Activated CD4-positive, CD25-positive, alpha-beta regulatory T cell treated with anti-CD3 and anti-CD28 coated beads, Interleukin-2, amount 50 U/mL, for 16 hours (primary cell): Measurements from ENCODE around the gene NSMF.

Experiments used
- DNase-seq: peaks from one replicate; pipeline ENCODE4 v3.0.0-alpha.2; 2020; ENCODE audit warnings: low read depth, low spot score

Gene NSMF, protein sequence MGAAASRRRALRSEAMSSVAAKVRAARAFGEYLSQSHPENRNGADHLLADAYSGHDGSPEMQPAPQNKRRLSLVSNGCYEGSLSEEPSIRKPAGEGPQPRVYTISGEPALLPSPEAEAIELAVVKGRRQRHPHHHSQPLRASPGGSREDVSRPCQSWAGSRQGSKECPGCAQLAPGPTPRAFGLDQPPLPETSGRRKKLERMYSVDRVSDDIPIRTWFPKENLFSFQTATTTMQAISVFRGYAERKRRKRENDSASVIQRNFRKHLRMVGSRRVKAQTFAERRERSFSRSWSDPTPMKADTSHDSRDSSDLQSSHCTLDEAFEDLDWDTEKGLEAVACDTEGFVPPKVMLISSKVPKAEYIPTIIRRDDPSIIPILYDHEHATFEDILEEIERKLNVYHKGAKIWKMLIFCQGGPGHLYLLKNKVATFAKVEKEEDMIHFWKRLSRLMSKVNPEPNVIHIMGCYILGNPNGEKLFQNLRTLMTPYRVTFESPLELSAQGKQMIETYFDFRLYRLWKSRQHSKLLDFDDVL

DNA sequence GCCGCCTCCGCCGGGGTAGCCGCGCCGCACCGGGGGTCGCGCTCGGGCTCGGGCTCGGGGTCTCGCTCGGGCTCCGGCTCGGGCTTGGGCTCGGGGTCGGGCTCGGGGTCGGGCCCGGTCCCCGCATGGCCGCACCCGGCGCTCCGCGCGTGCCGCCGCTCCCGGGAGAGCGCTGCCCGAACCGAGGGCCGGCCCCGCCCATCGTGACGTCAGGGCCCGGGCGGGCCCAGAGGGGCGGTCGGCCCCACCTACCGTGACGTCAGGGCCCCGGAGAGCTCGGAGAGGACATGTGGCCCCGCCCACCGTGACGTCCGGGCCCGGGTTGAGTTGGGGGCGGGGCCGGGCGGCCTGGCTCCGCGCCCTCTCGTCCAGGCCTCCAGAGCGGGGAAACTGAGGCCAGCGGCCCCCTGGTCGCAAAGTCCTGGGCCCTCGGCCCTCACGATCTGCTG is at the start of gene NSMF:
Gene NSMF (minus strand): TSS at position 183 of the 449 bp plus-strand sequence. CDS start 232 bp downstream, outside the sequence.
- DNase-seq, result peak; percentile 86

DNA sequence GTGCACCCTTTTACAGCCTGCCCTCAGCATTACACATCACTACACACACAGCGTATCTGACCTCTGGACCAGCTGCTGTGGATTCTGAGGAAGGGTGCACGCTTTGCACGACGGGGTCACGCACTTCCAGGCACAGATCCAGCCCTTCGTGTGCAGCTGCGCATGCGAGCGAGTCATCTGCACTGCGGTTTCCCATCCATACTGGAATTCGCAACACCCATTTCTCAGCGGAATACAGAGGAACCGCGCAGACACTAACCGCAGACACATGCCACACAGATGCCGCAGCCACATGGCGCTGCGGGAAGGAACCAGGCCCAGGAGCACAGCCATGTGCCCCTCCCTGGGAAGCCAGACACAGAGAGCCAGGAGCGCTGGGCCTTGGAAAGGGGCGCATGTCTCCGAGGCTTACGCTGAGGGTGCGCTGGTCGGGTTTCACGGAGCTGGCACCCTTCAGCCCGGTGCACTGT is 47.6 kb upstream of the NSMF start:
- no peak for DNase-seq

DNA sequence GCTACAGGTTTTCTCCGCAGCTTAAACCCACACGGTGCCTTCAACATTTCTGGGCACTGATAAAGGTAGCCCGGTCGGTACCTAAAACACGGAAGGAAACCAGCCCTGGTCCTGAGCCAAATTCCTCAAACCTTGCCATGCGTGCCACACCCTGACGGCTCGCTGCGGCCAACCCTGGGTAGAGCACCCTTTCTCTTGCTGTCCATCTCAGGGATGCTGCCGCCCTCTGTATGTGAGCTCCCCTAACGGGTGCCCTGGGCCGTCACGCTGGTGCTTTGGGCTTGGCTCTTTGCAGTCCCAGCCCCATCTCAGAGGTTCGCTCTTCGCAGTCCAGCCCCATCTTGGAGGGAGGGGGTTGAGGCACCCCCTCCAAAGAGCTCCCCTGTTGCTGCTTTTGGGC is 47.1 kb upstream of the NSMF start:
- DNase-seq, result no peak

DNA sequence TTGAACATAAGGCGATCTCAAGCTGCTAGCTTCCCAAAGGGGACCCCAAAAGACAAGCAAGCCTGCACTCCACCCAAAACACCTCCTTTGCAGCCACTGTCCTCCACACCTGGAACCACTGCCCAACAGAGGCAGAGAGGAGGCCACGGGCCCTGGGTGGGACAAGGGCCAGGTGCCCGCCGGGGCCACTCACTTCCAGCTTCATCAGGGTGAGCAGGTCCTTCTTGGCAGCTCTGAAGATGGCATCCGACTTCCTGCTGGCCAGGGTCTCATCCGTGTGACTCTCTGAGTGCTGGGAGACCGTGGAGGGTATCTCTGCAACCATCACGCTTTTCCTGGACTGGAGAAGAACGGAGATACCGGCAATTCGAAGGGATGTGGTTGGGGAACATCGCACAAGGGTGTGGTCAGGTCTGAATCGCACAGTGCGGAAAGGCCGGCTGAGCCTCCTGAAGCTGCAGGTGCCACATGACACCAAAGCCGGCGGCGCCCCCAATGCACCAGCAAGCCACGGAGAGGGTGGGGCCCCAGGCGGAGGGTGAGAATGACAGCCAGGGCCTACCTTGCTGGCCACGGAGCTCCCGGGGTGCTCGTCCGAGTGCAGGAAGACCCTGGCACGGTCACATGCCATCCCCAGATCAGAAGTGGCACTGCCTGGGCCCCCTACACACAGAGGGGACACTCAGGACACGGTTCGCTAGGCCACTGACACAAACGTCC is 46.4 kb upstream of the NSMF start:
- DNase-seq, result no peak

DNA sequence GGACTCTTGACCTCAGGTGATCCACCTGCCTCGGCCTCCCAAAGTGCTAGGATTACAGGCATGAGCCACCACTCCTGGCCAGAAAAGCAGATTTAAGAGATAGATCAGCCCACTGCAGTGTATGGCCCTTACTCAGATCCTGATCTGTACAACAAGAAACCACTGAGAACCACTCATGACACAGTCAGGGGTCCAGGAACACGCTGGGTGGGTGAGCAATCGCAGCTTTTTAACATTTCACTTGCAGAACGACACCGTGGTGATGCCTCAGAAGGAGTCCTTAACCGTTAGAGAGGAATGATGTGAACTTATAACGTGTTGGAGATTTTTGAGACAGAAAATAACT is 45.3 kb upstream of the NSMF start:
- DNase-seq, result no peak

DNA sequence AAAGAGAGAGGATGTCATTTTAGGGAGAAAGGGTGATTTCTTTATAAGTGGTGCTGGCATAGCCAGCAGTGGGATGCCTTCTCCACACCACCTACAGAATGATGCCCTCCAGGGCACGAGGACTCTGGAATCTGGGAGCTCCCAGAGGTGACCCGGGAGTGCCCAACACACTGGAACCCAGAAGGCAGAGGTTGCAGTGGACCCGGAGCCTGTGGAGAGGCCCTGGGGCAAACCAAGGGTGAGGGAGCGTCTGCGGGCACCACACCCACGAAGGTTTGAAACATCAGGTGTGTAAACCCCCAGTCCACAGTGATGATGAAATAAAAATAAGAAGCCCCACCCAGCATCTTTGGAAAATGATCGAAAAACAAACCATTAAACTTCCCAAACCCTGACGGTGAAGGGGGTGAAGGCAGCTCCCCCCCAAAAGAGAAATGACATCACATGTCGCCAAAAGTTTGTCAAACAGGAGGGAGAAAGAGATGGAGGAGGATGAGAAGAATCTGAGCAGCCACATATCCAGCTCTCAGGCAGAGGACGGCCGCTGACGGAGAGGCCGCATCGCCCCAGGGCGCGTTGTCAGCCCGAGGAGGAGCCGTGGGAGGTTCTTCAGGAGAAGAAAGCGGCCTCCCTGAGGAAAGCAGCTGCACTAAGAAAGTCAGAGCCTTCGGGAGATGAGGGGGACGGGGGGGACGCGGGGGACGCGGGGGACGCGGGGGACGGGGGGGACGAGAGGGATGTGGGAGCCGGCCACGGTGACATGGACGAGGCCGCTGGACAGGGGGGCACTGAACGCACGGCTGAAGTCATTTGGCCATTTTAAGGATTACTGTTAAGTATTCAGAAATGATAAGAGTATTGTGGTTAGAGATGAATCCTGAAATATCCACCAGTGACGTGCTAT is 43.1 kb upstream of the NSMF start:
- no peak for DNase-seq

DNA sequence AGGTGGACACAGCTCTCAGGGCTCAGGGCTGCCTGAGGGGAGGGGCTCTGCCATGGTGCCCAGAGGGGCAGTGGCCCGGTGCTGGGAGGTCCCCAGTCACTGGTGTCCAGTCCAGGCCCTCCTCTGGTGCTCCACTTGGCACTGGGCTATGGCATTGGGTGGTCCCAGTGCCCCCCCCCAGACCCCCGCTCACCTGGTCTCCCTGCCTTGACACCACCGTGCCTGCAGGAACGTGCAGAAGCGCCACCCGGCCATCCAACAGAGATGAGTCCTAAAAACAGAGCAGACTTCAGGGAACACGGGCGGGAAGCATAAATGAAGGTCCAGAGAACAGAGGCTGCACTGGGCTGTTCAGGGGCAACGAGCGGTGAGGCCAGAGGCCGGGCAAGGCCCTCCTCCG is 42.3 kb upstream of the NSMF start:
- no peak for DNase-seq

DNA sequence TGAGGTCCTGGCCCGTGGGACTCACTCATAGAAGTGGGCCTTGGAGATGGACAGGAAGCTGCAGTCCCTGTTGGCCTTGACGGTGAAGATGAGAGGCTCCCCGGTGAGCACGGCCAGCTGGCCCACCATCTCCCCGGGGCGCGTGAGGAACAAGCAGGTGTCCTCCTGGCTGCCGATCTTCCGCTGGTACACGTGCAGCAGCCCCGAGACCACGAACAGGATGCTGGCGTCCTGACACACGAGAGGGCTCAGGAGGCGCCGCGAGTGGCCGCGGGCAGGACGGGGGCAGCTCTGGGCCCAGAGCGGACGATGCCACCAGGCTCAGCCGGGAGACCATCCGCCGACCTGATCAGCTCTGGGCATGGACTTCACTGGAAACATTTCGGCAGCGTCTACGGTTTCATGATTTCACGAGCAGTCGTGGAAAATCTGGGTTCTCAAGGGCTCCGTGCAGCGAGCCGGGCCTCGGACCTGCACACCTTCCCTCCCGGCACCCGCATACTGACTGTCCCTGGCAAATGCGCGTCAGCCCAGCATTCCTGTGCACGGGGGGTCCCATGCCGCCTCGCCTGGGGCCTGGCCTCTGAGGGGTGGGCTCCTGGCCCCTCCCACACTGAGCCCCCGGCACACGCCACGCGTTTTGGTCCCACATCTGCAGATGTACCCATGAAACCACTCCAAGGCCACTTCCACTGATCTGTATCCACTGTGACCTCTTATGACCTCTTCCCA is 41.7 kb upstream of the NSMF start:
- DNase-seq, result no peak

DNA sequence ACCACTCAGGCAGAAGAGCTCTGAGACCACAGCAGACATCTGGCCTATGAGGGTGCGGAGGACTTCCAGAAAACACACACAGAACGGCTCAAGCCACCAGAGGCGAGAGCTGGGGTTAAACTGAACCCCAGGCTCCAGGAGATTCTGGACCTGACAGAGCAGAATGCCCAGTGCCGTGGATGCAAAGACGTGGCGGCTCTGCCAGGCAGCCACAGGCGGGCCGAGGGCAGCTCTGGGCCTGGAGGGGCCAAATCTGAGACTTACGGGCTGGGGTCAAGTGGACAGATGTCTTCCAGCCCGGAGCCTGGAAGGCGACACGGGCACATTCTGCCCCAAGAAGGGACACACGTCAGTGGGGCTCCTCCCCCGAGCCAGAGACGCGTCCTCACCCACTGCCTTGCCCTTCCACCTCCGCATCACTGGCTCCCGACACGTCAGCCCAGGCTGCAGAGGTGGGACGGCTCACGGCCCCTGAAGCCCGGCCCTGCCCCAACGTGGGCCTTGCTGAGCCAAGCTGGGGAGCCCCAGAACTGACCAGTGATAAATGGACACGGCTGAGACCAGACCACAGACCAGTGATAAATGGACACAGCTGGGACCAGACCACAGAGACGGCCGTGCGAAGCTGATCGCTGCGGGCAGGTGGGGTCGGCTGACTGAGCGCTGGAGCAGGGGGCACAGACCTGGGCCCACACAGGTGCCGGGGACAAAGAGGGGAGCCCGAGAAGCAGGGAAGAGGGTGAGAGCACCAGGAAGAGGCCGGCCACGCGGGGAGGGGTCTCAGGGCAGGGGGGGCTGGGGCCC is 40.9 kb upstream of the NSMF start:
- no peak for DNase-seq

DNA sequence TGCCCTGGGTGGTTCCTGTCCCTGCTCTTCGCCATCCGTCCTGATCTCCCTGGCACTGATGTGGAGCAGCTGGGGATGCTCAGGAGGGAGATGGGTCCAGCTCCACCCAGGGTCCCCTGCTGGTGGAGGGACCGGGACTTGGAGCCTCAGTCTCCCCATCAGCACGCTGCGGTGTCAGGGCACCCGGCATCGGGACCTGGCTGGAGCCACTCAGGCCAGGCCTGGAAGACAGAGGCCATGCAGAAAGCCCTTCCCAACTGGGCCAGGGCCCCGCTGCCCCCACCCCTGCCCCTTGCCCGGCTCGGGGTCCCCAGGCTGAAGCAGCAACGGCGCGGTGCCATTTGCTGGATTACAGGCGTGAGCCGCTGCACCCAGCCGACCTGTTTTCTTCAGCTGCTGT is 40.3 kb upstream of the NSMF start:
- no peak for DNase-seq

DNA sequence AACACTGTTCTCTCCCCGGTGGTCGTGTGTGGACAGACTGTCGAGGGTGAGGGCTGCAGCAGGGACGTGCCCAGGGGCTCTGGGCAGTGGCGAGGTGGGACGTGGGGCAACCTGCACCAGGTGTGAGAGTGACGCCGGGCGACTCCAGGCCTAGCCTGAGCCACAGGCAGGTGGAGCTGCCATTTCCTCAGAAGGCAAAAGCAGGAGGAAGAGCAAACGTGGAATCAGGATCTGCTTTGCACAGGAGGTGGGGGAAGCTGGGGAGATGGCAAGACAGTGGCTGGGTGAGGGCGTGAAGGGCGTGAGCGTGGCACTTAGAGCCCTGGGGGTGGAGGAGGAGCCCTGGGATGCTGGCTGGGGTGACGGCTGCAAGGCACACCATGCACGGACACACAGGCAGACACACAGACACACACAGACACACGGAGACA is 39.6 kb upstream of the NSMF start:
- no peak for DNase-seq

DNA sequence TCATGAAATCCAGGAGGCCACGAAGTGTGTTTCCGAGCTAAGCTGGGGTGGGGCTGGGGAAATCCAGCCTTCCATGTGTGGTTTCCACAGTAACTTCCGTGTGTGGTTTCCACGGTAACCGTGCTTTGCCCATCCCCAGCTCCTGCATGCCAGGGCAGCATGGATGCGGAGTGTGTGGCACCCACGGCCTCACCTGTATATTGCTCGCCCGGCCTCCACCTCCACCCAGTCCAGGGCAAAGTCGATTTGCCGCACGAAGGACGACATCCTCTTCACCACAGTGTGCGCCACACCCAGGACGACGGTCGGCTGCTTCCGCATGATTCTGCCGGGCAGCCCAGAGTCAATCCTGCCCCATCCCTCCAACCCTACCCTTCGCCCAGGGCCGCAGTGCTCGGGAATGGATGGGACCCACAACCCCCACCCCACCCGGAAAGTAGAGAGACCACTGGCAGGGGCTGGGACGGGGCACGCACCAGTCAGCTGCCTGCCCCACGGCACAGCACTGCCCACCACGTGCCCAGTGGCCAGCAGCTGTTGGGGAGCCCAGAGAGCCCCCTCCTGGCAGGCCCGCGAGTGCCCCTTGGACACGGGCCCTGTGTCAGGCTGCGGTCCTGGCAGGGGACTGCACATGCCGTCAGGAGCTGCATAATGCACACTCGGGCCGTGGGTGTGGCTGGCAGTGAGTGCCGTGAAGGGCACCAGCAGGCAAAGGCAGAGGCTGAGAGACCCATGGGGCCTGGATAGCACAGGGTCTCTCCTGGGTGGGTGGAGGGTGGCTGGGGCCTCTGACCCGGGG is 39.0 kb upstream of the NSMF start:
- no peak for DNase-seq

DNA sequence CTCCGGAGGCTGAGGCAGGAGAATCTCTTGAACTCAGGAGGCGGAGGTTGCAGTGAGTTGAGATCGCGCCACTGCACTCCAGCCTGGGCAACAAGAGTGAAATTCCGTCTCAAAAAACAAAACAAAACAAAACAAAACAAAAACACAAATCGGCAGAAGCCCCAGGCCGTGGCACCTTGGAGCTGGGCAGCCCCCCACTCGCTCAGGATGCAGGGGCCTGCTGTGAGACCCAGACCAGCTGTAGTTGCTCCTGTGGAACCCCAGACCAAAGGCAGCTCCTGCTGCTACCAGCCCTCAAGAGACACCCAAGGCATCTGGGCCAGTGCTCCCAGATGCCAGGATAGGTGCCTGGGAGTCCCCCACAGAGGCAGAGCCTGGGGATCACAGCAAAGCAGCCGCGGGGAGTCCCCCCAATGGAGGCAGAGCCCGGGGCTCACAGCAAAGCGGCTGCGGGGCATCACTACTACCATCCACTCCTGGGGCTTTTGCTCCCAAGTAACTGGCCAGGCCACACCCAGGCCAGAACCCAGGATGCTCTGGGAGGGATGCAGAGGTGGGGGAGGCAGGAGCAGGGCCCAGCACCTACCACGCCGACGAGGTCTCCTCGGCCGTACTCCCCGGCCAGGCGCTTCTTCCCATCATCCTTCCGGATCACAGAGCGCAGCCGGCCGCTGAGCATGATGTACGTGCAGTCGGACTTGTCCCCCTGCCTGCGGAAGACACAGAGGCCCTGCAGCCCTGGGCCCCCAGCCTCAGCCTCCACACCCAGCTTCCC is 37.7 kb upstream of the NSMF start:
- DNase-seq, result no peak

DNA sequence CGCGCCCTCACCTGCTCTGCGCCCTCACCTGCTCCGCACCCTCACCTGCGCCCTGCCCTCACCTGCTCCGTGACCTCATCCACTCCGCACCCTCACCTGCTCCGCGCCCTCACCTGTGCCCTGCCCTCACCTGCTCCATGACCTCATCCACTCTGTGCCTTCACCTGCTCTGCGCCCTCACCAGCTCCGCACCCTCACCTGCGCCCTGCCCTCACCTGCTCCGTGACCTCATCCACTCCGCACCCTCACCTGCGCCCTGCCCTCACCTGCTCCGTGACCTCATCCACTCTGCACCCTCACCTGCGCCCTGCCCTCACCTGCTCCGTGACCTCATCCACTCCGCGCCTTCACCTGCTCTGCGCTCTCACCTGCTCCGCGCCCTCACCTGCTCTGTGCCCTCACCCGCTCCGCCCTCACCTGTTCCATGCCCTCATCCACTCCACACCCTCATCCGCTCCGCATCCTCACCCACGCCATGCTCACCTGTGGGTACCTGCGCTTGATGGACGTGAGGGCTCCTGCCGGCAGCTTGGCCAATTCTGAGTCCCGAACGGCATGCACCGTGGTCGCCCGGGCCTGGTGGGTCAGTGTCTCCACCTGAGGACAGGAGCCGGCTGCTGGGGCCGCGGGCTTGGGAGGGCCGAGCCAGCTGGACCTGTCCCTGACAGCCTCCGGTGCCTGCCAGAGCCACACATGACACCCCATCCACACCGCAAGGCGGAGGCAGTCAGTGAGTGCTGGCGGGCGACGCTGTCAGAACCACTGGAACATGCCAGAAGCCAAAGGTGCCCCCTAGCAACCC is 35.6 kb upstream of the NSMF start:
- DNase-seq, result no peak

DNA sequence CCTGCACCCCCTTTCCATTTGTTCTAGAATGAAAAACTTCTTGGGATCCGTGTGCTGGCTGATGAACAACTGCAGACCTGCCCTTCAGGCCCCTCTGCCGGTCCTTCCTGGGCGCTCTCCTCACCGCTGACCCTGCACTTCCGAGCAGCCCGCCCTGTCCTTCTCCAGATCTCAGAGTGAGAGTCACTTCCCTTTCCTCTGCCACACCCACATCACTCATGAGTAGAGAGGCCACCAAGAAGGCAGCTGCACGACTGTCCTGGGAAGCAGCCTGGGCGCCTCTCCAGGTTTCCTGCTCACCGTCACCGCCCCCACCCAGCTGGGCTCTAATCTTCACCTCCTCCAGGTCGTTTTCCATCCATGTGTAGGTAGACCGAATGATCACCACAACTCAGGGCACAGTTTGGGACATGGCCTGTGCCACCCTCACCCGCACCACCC is 35.0 kb upstream of the NSMF start:
- DNase-seq, result no peak

DNA sequence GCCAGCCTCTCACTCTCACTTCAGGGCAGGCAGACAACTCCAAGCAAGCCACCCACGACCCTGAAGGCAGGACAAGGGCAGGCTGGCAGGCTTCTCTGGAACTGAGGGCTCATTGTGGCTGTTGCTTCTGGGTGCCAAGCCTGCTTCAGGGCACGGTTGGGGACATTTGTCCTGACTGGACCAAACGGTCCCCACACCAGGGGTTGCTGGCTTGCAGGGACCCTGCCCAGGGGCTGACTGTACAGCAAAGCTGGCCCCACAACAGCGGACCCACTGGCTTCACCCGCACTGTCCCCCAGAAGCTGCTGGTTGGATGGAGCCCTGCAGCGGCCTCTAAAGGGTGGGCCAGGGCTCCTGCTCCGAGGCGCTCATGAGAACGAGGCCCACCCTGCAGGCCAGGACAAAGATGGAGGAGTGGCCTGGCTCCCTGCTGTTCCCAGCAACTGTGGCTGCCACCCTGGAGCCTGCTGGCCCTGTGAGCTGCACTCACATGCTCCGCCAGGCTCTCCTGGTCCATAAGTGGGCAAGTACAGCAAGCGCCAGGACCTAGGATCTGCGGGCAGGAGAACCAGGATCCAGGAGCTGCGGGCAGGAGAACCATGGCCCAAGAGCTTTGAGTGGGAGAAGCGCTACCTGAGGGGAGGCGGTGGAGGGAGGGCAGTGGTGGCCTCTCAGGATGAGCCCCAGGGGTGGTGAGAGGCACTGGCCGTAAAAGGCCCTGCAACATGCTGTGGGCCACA is 34.4 kb upstream of the NSMF start:
- DNase-seq, result no peak
